K562 (cell line): ENCODE results near the gene SIPA1L2. TPM values are rescaled to one million over a fixed set of nuclear protein-coding genes. Genes with fewer than 3 reads are reported as not detected.

Source experiments
- ATAC-seq: fragments of 200-7000 bp; cut with Tn5 transposase; 3 replicates; pipeline ENCODE4 v1.9.1; 2020; ENCODE audit warnings: moderate library complexity
- BruUV-seq: library from RNA; stranded (reverse); fragments of 400-500 nt; replicated peaks from 2 replicates; lab custom pipeline; 2021; lab: Mats Ljungman, UMichigan
- CTCF ChIA-PET: fragments of 300-600 bp; formaldehyde crosslinking; extraction: SDS; loops from one replicate; lab custom pipeline; 2021; ENCODE audit warnings: low intra/inter-chr PET ratio; lab: Yijun Ruan, JAX
- POLR2A ChIA-PET: fragments of 300-600, 350-650 bp; sonication (Branson Sonifier 250); formaldehyde crosslinking; extraction: SDS; loops from one replicate; lab custom pipeline; 2021; ENCODE audit warnings: antibody characterized with exemption, inconsistent platforms; lab: Yijun Ruan, JAX
- DNase-seq, 4 experiments: peaks; one replicate each; pipeline versions ENCODE4 v3.0.0 to v3.0.0-alpha.2; 2011 to 2018; ENCODE audit warnings: low spot score in 3 of 4, mixed read lengths in 3 of 4; ENCODE audit errors: extremely low read depth in 1 of 4
- FAIRE-seq: peaks from 2 replicates; lab custom pipeline; 2011; peaks lifted over from hg19 to GRCh38; lab: Jason Lieb, UNC
- H2AFZ ChIP-seq: 2 replicates; pipeline ENCODE4 v1.6.0; 2011; ENCODE audit warnings: low read depth, low read length, control low read depth, inconsistent platforms
- H3K27ac ChIP-seq: fragments of 200-600 bp; 3 replicates; pipeline ENCODE4 v1.8.0; 2011; ENCODE audit warnings: low read depth, mild to moderate bottlenecking, control low read depth, inconsistent platforms, low read length, moderate library complexity, mixed read lengths; ENCODE audit errors: extremely low read depth
- H3K27me3 ChIP-seq, 2 experiments: fragments of 300-600 bp in 1 of 2; 2 replicates in 1 of 2; 3 replicates in 1 of 2; pipeline versions ENCODE4 v1.6.0 to v1.8.0; 2011; ENCODE audit warnings: inconsistent platforms in 2 of 2, low read length in 2 of 2, mild to moderate bottlenecking in 1 of 2, mixed read lengths in 1 of 2, moderate library complexity in 1 of 2; ENCODE audit not compliant: control insufficient read depth in 2 of 2, insufficient read depth in 2 of 2
- H3K36me3 ChIP-seq: fragments of 300-600 bp; 3 replicates; pipeline ENCODE4 v1.8.0; 2011; ENCODE audit warnings: mild to moderate bottlenecking, low read length, inconsistent platforms; ENCODE audit not compliant: control insufficient read depth, insufficient read depth
- H3K4me1 ChIP-seq, 2 experiments: fragments of 200-600 bp in 1 of 2; replicated peaks in 1 of 2; 2 replicates in 1 of 2; 3 replicates in 1 of 2; pipeline versions ENCODE4 v1.5.1 to v1.8.0; 2011; ENCODE audit warnings: inconsistent platforms in 2 of 2, low read length in 2 of 2, mild to moderate bottlenecking in 1 of 2, mixed read lengths in 1 of 2, moderate library complexity in 1 of 2; ENCODE audit not compliant: control insufficient read depth in 2 of 2, insufficient read depth in 2 of 2
- H3K4me2 ChIP-seq: 2 replicates; pipeline ENCODE4 v1.6.1; 2011; ENCODE audit warnings: low read length, control low read depth, inconsistent platforms, mixed read lengths; ENCODE audit not compliant: insufficient read depth
- H3K4me3 ChIP-seq: fragments of 200-600 bp; sonication (generic), shearing (Covaris generic); 2 replicates; pipeline ENCODE4 v1.5.1; 2016; ENCODE audit warnings: control low read depth, inconsistent platforms
- H3K79me2 ChIP-seq: fragments of 200-600 bp; 3 replicates; pipeline ENCODE4 v1.8.0; 2011; ENCODE audit warnings: low read length, inconsistent platforms; ENCODE audit not compliant: control insufficient read depth, insufficient read depth
- H3K9ac ChIP-seq, 2 experiments: 2 replicates each; pipeline versions ENCODE4 v1.6.0 to v1.6.1; 2011; ENCODE audit warnings: low read depth in 2 of 2, low read length in 2 of 2, control low read depth in 1 of 2, inconsistent platforms in 1 of 2, mild to moderate bottlenecking in 1 of 2, mixed read lengths in 1 of 2; ENCODE audit not compliant: insufficient read depth in 1 of 2
- H3K9me1 ChIP-seq: one replicate; pipeline ENCODE4 v1.6.0; 2011; ENCODE audit warnings: inconsistent platforms, mild to moderate bottlenecking, low read length, moderate library complexity; ENCODE audit not compliant: control insufficient read depth, insufficient read depth
- H3K9me3 ChIP-seq: replicated peaks from 2 replicates; pipeline ENCODE4 v1.5.1; 2011; ENCODE audit warnings: low read depth, low read length, inconsistent platforms; ENCODE audit not compliant: control insufficient read depth, insufficient read depth
- H4K20me1 ChIP-seq: replicated peaks from 2 replicates; pipeline ENCODE4 v1.6.1; 2011; ENCODE audit warnings: low read length, inconsistent platforms, mixed read lengths; ENCODE audit not compliant: control insufficient read depth, insufficient read depth
- CBX3 ChIP-seq, 2 experiments: IDR thresholded peaks; 1 replicate in 1 of 2; 2 replicates in 1 of 2; pipeline ENCODE4 v1.6.1; 2012; ENCODE audit warnings: inconsistent platforms in 2 of 2, low read length in 2 of 2, borderline replicate concordance in 1 of 2, control low read depth in 1 of 2
- CTCF ChIP-seq, 3 experiments: IDR thresholded peaks in 2 of 3; conservative IDR thresholded peaks in 1 of 3; 2 replicates each; pipeline ENCODE4 v1.5.1; 2011 to 2012; ENCODE audit warnings: low read length in 3 of 3, mild to moderate bottlenecking in 3 of 3, control low read depth in 2 of 3, improper control_type of control experiment in 1 of 3, inconsistent platforms in 1 of 3, low read depth in 1 of 3, mixed read lengths in 1 of 3, moderate library complexity in 1 of 3; ENCODE audit not compliant: insufficient read depth in 2 of 3
- ETV1 ChIP-seq: fragments of 450-650 bp; conservative IDR thresholded peaks from 2 replicates; pipeline ENCODE4 v1.6.1; 2016; ENCODE audit warnings: missing genetic modification characterization, control low read depth, low read depth, missing compliant biosample characterization
- HINFP ChIP-seq: fragments of 450-650 bp; conservative IDR thresholded peaks from 2 replicates; pipeline ENCODE4 v1.6.1; 2016; ENCODE audit warnings: missing genetic modification characterization, low read depth, mild to moderate bottlenecking, control low read depth, missing compliant biosample characterization
- IRF1 ChIP-seq: sonication (generic); formaldehyde crosslinking; IDR thresholded peaks from 2 replicates; pipeline ENCODE4 v1.8.0; 2022; ENCODE audit warnings: missing genetic modification reagents, mild to moderate bottlenecking, borderline replicate concordance
- KAT8 ChIP-seq: fragments of 450-650 bp; IDR thresholded peaks from 2 replicates; pipeline ENCODE4 v1.6.1; 2016; ENCODE audit warnings: low read depth, mild to moderate bottlenecking
- SMC3 ChIP-seq: conservative IDR thresholded peaks from 2 replicates; pipeline ENCODE4 v1.6.1; 2011; ENCODE audit warnings: low read depth, low read length, improper control_type of control experiment; ENCODE audit not compliant: insufficient read depth
- SPI1 ChIP-seq: IDR thresholded peaks from 2 replicates; pipeline ENCODE4 v1.6.1; 2011; ENCODE audit warnings: low read depth, low read length, control low read depth, borderline replicate concordance
- SRSF3 ChIP-seq: fragments of 200-400 bp; formaldehyde crosslinking; IDR thresholded peaks from 2 replicates; pipeline ENCODE4 v1.6.1; 2016; ENCODE audit warnings: mild to moderate bottlenecking, low read length, moderate library complexity; ENCODE audit not compliant: insufficient read depth
- STAT6 ChIP-seq: sonication (generic); formaldehyde crosslinking; IDR thresholded peaks from 2 replicates; pipeline ENCODE4 v1.8.1; 2023; ENCODE audit warnings: mild to moderate bottlenecking, missing genetic modification reagents
- WGBS: fragments of 100-300 bp; shearing (Covaris generic); methylation state at CpG from one replicate; pipeline ENCODE4 v1.1.6; 2016; ENCODE audit warnings: low coverage, mixed read lengths; ENCODE audit not compliant: insufficient coverage; ENCODE audit errors: missing lambda C conversion rate; 5-methylcytosine and 5-hydroxymethylcytosine counted together
- in situ Hi-C: fragments of 300-500 bp; cut with MboI; formaldehyde crosslinking; loops from 4 replicates; pipeline ENCODE4 v1.15.0; 2018; ENCODE audit warnings: inconsistent platforms, mixed read lengths
- intact Hi-C: fragments of 100-400 bp; cut with micrococcal nuclease; formaldehyde crosslinking; loops from 2 replicates; pipeline ENCODE4 v1.14.2; 2022
- polyA plus RNA-seq, 8 experiments: library from polyadenylated mRNA; depleted of rRNA in 4 of 8; stranded (reverse) in 5 of 8; unstranded in 3 of 8; fragments of >200 nt; fragmentation: Nextera tagmentation in 2 of 8; fragmentation: Illumina TruSeq in 1 of 8; extraction: Ambion mirVana in 2 of 8; extraction: Trizol in 1 of 8; gene quantifications; 2 replicates each; pipeline versions ENCODE4 v1.2.1 to v1.2.3, GENCODE V29; 2011 to 2014; ENCODE audit warnings: inconsistent platforms in 1 of 8, missing spikeins in 1 of 8
- total RNA-seq, 7 experiments: library from RNA; depleted of rRNA in 6 of 7; stranded (reverse); fragments of >200 nt in 6 of 7; fragmentation: Illumina TruSeq in 2 of 7; extraction: Trizol in 2 of 7; gene quantifications; 2 replicates each; pipeline versions ENCODE4 v1.2.1 to v1.2.3, GENCODE V29; 2011 to 2021; ENCODE audit warnings: low replicate concordance in 1 of 7

Gene SIPA1L2
- total and polyA plus RNA-seq, 9 of the 15 experiments (the other 6 are each of a cell fraction or from before 2014, with no cell fraction given), result 0.04 to 0.22 (median 0.06) TPM; not detected in 5

GRCh38 chr1:232608427-232608826 lies 21.5 kb downstream of the SIPA1L2 start (continued):
- no peak for TF ChIP-seq IRF1 (CRISPR knock-in tag)
- TF ChIP-seq SRSF3, result no peak
- TF ChIP-seq, all 486 proteins: peak for 0

- CTCF ChIA-PET, result no interaction called here
- H3K4me3 ChIP-seq, result no peak overlapping the region
- in situ Hi-C loops, result no loop called here
- no peak for TF ChIP-seq KAT8
- TF ChIP-seq HINFP, result no peak
- TF ChIP-seq SMC3, result no peak
- peak; percentile 53; the same call in 1 of the 2 replicates for TF ChIP-seq SPI1
- peak in 2 of 3 experiments; percentile 14 to 16; a peak in 1 of 6 replicates for TF ChIP-seq CTCF (IDR thresholded peaks at IDR 0.05 in 2 of 3, conservative IDR thresholded peaks at IDR 0.05 in 1 of 3; ENCODE audit: insufficient read depth in 2 of 3, low read depth in 1 of 3, low read length in 3 of 3)
- TF ChIP-seq ETV1, result no peak
- TF ChIP-seq CBX3 (IDR thresholded peaks at IDR 0.05; ENCODE audit: borderline replicate concordance in 1 of 2, low read length in 2 of 2), result no peak
- no peak for TF ChIP-seq STAT6 (CRISPR knock-in tag)
- H3K4me1 ChIP-seq, result no peaks in the 10 kb centered on the region; a peak in 1 of 5 replicates
- H2AFZ ChIP-seq, result no peak overlapping the region
- DNase-seq (no peak), FAIRE-seq (no peak), ATAC-seq (peak; percentile 53; the same call in 2 of the 3 replicates)
- no peaks in the 10 kb centered on the region for H3K79me2 ChIP-seq
- BruUV-seq, result no TSS peak
- no peaks in the 10 kb centered on the region for H3K36me3 ChIP-seq
- no peaks in the 10 kb centered on the region for H4K20me1 ChIP-seq
- no peak overlapping the region for H3K27ac ChIP-seq
- no peak overlapping the region for H3K9ac ChIP-seq
- no peak overlapping the region for H3K4me2 ChIP-seq
- intact Hi-C loops, result no loop called here
- WGBS, result 3% methylated on average over 4 of the region's 4 CpGs
- no peaks in the 10 kb centered on the region for H3K9me3 ChIP-seq
- POLR2A ChIA-PET, result no interaction called here
- H3K27me3 ChIP-seq, result peaks cover 0 to 3% of the 10 kb centered on the region in 2 experiments; a peak in 1 of 5 replicates
- no peaks in the 10 kb centered on the region for H3K9me1 ChIP-seq
Observed at GRCh38 chr1:232602622-232603021, 27.3 kb downstream of the SIPA1L2 start.
